ACC112 (cell line): ENCODE data around the gene CCKAR.
A peak's percentile ranks its signal among the peaks of the same experiment; 100 is the strongest.

ENCODE experiments used
- H2AFZ ChIP-seq: fragments of 200-600 bp; sonication (generic); one replicate; pipeline ENCODE4 v1.6.0; 2017; ENCODE audit warnings: antibody characterized with exemption, low read length; ENCODE audit not compliant: unreplicated experiment
- H3K27ac ChIP-seq: fragments of 200-600 bp; sonication (generic); 2 replicates; pipeline ENCODE4 v1.5.1; 2014; ENCODE audit warnings: low read depth, mild to moderate bottlenecking, antibody characterized with exemption, low read length, moderate library complexity
- H3K27me3 ChIP-seq: fragments of 200-600 bp; sonication (generic); 2 replicates; pipeline ENCODE4 v1.6.1; 2014; ENCODE audit warnings: mild to moderate bottlenecking, antibody characterized with exemption, low read length, moderate library complexity, mixed read lengths; ENCODE audit not compliant: insufficient read depth
- H3K36me3 ChIP-seq: fragments of 200-600 bp; sonication (generic); 2 replicates; pipeline ENCODE4 v1.6.1; 2016; ENCODE audit warnings: mild to moderate bottlenecking, antibody characterized with exemption, low read length, moderate library complexity, mixed read lengths; ENCODE audit not compliant: insufficient read depth
- H3K4me1 ChIP-seq: fragments of 200-600 bp; sonication (generic); one replicate; pipeline ENCODE4 v1.6.1; 2016; ENCODE audit warnings: low read length, mixed read lengths; ENCODE audit not compliant: insufficient read depth, unreplicated experiment, control insufficient read depth
- H3K4me3 ChIP-seq: fragments of 200-600 bp; sonication (generic); 2 replicates; pipeline ENCODE4 v1.5.1; 2014; ENCODE audit warnings: mild to moderate bottlenecking, low read depth, low read length
- H3K79me2 ChIP-seq: fragments of 200-600 bp; sonication (generic); one replicate; pipeline ENCODE4 v1.6.0; 2016; ENCODE audit warnings: low read length; ENCODE audit not compliant: control insufficient read depth, unreplicated experiment, insufficient read depth

The CCKAR gene

GRCh38 chr4:26459054-26459755 is 31.1 kb downstream of the CCKAR start:
- Histone ChIP-seq H3K27me3 (no peaks in the 10 kb centered on the region), H3K4me3 (peak overlapping the region; percentile 48), H3K36me3 (no peaks in the 10 kb centered on the region), H3K4me1 (peaks cover 6% of the 10 kb centered on the region), H3K27ac (no peak overlapping the region), H3K79me2 (no peaks in the 10 kb centered on the region), H2AFZ (peak overlapping the region; percentile 80)

DNA sequence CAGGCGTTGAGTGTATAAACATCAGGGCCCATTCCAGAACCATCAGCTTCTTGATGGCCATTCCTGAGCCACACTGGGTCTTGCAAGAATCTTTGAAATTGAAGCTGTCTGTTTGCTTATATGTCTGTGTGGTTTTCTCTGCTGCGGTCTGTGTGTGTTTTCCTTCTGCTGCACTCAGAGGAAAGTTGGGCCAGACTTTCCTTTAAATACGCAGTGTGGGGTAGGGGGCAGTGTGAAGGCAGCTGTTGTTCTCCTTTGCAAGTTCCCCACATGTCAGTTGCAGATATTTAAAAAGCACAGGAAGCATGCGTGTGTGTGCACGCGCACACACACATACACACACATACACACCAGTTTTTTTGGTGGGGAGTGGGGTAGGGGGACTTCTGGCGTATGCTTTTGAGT is 32.1 kb downstream of the CCKAR start:
- Histone ChIP-seq H3K4me1 (peaks cover 6% of the 10 kb centered on the region), H3K27ac (no peak overlapping the region), H3K36me3 (no peaks in the 10 kb centered on the region), H3K4me3 (no peak overlapping the region), H3K79me2 (no peaks in the 10 kb centered on the region), H3K27me3 (no peaks in the 10 kb centered on the region), H2AFZ (no peak overlapping the region)

DNA sequence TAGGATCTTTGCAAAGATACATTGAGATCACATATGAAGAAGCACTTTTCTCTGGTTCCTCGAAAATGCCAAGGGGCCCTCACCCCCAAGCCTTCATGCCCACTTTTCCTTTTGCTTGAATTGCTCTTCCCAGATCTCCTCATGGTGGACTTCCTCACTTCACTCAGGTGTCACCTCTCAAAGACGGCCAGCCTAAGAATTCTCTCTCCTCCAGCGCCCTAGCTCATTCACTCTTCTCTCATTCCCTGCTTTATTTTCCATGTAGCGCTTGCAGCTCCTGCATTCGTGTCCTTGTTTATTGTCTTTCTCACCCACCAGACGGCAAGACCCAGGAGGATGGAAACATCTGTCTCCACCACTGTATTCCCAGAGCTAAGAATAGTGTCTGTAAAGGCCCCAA is 32.9 kb downstream of the CCKAR start:
- no peak overlapping the region for H3K4me3 ChIP-seq
- H3K27ac ChIP-seq = no peak overlapping the region
- H2AFZ ChIP-seq = no peak overlapping the region
- H3K4me1 ChIP-seq = peaks cover 6% of the 10 kb centered on the region
- no peaks in the 10 kb centered on the region for H3K36me3 ChIP-seq
- no peaks in the 10 kb centered on the region for H3K27me3 ChIP-seq
- no peaks in the 10 kb centered on the region for H3K79me2 ChIP-seq

GRCh38 chr4:26455571-26455970 is 34.7 kb downstream of the CCKAR start:
- Histone ChIP-seq H3K36me3 (no peaks in the 10 kb centered on the region), H2AFZ (no peak overlapping the region), H3K27me3 (no peaks in the 10 kb centered on the region), H3K4me1 (peaks cover 6% of the 10 kb centered on the region), H3K79me2 (no peaks in the 10 kb centered on the region), H3K4me3 (no peak overlapping the region), H3K27ac (no peak overlapping the region)

DNA sequence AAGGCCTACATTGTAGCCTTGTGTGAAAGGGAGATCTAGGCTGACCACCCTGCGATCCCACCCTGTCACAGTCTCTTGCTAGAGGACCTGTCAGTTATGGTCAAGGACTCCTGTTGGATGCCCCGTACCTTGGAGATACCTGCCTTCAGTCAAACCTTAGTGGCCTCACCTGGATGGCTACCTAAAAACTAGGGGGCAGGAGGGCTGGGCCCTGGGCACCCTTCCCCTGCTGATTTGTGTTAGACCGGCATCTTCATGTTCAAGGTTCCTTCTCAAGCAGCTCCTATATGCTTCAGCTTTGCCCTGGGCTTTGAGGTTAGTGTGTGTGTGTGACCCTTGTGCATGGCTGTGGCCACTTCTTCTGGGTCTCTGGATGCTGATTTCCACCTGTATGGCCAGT is 35.3 kb downstream of the CCKAR start:
- Histone ChIP-seq H2AFZ (no peak overlapping the region), H3K4me1 (peaks cover 6% of the 10 kb centered on the region), H3K79me2 (no peaks in the 10 kb centered on the region), H3K4me3 (no peak overlapping the region), H3K27ac (no peak overlapping the region), H3K36me3 (no peaks in the 10 kb centered on the region), H3K27me3 (no peaks in the 10 kb centered on the region)

GRCh38 chr4:26452565-26453531 is 37.4 kb downstream of the CCKAR start:
- H3K79me2 ChIP-seq = no peaks in the 10 kb centered on the region
- H3K4me1 ChIP-seq = no peaks in the 10 kb centered on the region
- H3K27me3 ChIP-seq = no peaks in the 10 kb centered on the region
- no peak overlapping the region for H3K27ac ChIP-seq
- H3K4me3 ChIP-seq = no peak overlapping the region
- no peaks in the 10 kb centered on the region for H3K36me3 ChIP-seq
- peak overlapping the region; percentile 9 for H2AFZ ChIP-seq

GRCh38 chr4:26451597-26451996 is 38.7 kb downstream of the CCKAR start:
- Histone ChIP-seq H3K79me2 (no peaks in the 10 kb centered on the region), H3K27me3 (no peaks in the 10 kb centered on the region), H3K4me3 (no peak overlapping the region), H2AFZ (no peak overlapping the region), H3K36me3 (no peaks in the 10 kb centered on the region), H3K27ac (no peak overlapping the region), H3K4me1 (no peaks in the 10 kb centered on the region)

DNA sequence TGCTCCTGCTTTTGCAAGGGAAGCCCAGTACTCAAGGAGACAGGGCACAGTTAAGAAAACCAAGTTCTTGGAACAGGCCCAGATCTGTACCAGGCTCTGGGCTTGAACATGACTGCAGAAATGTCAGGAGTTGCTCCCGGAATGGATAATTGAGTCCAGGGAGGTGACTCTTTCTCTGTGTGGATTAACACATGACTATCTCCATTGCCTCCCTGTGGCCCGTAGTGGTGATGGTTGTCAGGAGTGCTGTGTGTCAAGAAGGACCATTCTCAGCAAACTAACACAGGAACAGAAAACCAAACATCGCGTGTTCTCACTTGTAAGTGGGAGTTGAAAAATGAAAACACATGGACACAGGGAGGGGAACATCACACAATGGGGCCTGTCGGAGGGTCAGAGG is 39.9 kb downstream of the CCKAR start:
- H3K27me3 ChIP-seq = no peaks in the 10 kb centered on the region
- H3K4me3 ChIP-seq = no peak overlapping the region
- H3K4me1 ChIP-seq = no peaks in the 10 kb centered on the region
- no peak overlapping the region for H3K27ac ChIP-seq
- H2AFZ ChIP-seq = no peak overlapping the region
- H3K36me3 ChIP-seq = no peaks in the 10 kb centered on the region
- no peaks in the 10 kb centered on the region for H3K79me2 ChIP-seq

GRCh38 chr4:26447378-26447777 is 42.9 kb downstream of the CCKAR start:
- Histone ChIP-seq H2AFZ (no peak overlapping the region), H3K4me3 (no peak overlapping the region), H3K36me3 (no peaks in the 10 kb centered on the region), H3K27me3 (no peaks in the 10 kb centered on the region), H3K79me2 (no peaks in the 10 kb centered on the region), H3K27ac (no peak overlapping the region), H3K4me1 (no peaks in the 10 kb centered on the region)

DNA sequence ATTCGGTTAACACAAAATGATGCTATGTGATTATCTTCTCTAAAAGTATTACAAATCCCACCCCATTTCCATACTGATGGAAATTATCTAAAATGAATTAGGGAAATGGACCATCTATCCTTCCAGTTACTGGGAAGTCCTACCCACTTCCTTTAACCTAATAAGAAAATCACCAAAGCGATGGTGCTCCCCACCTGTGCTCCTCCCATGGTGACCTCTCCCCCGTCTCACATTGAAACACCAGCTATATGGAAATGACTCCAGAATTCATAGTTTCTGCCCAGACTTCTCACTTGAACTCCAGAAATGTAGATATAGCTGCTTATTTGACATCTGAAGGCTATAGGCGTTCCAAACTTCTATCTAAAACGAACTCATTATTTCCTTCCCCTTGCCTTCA is 48.5 kb downstream of the CCKAR start:
- Histone ChIP-seq H2AFZ (no peak overlapping the region), H3K36me3 (peaks cover 5% of the 10 kb centered on the region; the same call in 1 of the 2 replicates), H3K27ac (no peak overlapping the region), H3K79me2 (no peaks in the 10 kb centered on the region), H3K4me3 (no peak overlapping the region), H3K4me1 (peaks cover 6% of the 10 kb centered on the region), H3K27me3 (no peaks in the 10 kb centered on the region)

- Histone ChIP-seq H3K27me3 (no peaks in the 10 kb centered on the region), H2AFZ (no peak overlapping the region), H3K79me2 (no peaks in the 10 kb centered on the region), H3K27ac (no peak overlapping the region), H3K4me1 (peaks cover 6% of the 10 kb centered on the region), H3K4me3 (no peak overlapping the region), H3K36me3 (peaks cover 5% of the 10 kb centered on the region; the same call in 1 of the 2 replicates)
These were observed 49.2 kb downstream of the CCKAR start for GRCh38 chr4:26441102-26441501.
